Osteocyte (in vitro differentiated cells): ENCODE data around the gene NFE2. TPM values are rescaled to one million over a fixed set of nuclear protein-coding genes. Genes with fewer than 3 reads are reported as not detected.
"Not testable (repeated sequence)": the region's sequence is repeated elsewhere in the genome, so short reads cannot be mapped to it uniquely, and the experiment has no call there.

Experiments
- DNase-seq: peaks from one replicate; pipeline ENCODE4 v3.0.0; 2021; ENCODE audit warnings: mixed read lengths; ENCODE audit not compliant: unreplicated experiment; ENCODE audit errors: extremely low spot score
- H3K27ac Mint-ChIP-seq: one replicate; pipeline ENCODE4 v1.8.0; 2021; ENCODE audit warnings: mild to moderate bottlenecking, mixed read lengths; ENCODE audit not compliant: unreplicated experiment
- H3K27me3 Mint-ChIP-seq: one replicate; pipeline ENCODE4 v1.8.0; 2021; ENCODE audit warnings: mixed read lengths; ENCODE audit not compliant: unreplicated experiment
- H3K36me3 Mint-ChIP-seq: one replicate; pipeline ENCODE4 v1.8.0; 2021; ENCODE audit warnings: mixed read lengths; ENCODE audit not compliant: unreplicated experiment
- H3K4me1 Mint-ChIP-seq: one replicate; pipeline ENCODE4 v1.8.0; 2021; ENCODE audit warnings: mixed read lengths; ENCODE audit not compliant: unreplicated experiment
- H3K4me3 Mint-ChIP-seq: one replicate; pipeline ENCODE4 v1.8.0; 2021; ENCODE audit warnings: mild to moderate bottlenecking, moderate library complexity, mixed read lengths; ENCODE audit not compliant: unreplicated experiment
- H3K9me3 Mint-ChIP-seq: one replicate; pipeline ENCODE4 v1.8.0; 2021; ENCODE audit warnings: mixed read lengths; ENCODE audit not compliant: unreplicated experiment
- total RNA-seq: library from RNA; stranded (reverse); gene quantifications from 2 replicates; pipeline ENCODE4 v1.2.1, GENCODE V29; 2021
- TF ChIP-seq, protein P1 (sequence below): fragments of 200-600 bp; sonication (generic); IDR thresholded peaks from 2 replicates; pipeline ENCODE4 v1.5.0; 2021; ENCODE audit warnings: antibody characterized with exemption, mild to moderate bottlenecking, moderate library complexity

NFE2 gene
- total RNA-seq, 1 donor from 2014 or later: 0.30 TPM

DNA sequence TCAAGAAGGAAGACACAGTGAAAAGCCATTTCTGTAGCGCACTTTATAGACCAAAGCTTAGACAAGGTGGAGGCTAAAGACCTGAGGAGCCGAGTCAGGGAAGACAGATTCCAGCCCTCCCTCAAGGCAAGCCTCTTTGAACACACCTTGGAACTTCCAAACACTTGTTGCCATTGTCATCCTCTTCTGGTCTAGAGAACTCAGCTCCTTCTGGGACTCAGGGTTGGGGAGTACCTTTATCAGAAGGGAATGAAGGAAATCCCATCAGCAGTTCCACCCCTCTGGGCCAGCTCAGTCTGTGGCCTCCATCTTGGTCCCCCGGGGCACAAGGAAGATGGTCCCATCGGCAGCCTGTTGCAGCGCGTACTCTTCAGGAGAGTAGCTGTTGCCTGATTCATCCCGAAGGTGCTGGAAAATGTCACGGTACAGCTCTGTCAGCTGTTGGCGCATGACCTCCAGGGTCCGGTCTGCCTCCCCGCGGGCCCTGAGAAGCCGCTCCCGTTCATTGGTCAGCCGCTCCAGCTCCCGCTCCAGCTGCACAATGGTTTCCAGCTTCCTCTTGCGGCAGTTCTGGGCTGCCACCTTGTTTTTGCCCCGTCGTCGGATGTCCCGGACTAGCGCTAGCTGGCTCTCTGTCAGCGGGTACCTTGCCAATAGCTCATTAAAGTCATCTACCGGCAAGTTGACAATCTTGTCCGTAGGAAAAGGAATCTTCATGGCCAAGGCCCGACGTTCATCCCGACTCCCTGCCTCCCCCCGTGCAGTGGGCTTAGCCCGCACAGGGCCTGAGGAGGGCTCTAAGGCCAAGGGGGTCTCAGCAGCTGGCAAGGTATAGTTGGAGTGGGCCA is 8.5 kb downstream of the NFE2 start:
- TF ChIP-seq, protein P1, sequence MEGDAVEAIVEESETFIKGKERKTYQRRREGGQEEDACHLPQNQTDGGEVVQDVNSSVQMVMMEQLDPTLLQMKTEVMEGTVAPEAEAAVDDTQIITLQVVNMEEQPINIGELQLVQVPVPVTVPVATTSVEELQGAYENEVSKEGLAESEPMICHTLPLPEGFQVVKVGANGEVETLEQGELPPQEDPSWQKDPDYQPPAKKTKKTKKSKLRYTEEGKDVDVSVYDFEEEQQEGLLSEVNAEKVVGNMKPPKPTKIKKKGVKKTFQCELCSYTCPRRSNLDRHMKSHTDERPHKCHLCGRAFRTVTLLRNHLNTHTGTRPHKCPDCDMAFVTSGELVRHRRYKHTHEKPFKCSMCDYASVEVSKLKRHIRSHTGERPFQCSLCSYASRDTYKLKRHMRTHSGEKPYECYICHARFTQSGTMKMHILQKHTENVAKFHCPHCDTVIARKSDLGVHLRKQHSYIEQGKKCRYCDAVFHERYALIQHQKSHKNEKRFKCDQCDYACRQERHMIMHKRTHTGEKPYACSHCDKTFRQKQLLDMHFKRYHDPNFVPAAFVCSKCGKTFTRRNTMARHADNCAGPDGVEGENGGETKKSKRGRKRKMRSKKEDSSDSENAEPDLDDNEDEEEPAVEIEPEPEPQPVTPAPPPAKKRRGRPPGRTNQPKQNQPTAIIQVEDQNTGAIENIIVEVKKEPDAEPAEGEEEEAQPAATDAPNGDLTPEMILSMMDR: no peak
- H3K27me3 Mint-ChIP-seq: no peaks in the 10 kb centered on the region

DNA sequence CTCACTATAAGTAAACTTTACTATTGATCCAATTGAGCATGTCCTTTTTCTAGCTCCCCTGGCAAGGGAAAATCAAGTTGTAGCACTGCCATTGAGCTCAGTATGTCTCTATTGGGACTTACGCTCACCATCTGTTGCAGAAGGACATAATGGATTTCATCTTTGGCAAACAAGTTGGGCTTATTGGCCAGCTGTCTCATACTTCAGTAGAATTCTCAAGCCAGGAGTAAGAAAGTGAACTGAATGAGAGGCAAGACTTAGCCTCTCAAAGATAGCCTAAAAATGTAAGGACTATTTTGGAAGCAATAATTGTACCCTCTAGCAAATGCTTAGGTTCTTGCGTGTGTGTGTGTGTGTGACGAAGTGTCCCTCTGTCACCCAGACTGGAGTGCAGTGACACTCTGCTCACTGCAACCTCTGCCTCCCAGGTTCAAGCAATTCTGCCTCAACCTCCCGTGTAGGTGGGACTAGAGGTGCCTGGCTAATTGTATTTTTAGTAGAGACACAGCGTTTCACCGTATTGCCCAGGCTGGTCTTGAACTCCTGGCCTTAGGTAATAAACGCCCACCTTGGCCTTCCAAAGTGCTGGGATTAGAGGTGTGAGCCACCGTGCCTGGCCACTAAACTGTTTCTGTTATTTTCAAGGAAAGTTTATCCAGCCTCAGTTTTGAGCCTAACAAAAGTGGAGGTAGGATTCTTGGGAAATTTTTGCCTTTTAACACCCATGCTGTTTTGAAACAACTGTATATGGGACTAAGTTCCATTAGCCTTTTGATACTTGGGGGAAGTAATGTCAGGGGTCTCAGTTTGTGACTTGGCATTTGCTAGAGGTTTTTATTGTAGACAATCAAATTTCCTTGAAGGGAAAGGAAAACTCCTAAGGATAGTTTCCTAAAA is 13.3 kb downstream of the NFE2 start:
- peaks cover 36% of the 10 kb centered on the region for H3K4me1 Mint-ChIP-seq
- TF ChIP-seq, protein P1: no peak
- no peaks in the 10 kb centered on the region for H3K9me3 Mint-ChIP-seq
- H3K27me3 Mint-ChIP-seq: no peaks in the 10 kb centered on the region
- no peak for DNase-seq
- H3K4me3 Mint-ChIP-seq: no peak overlapping the region
- H3K27ac Mint-ChIP-seq: no peak overlapping the region
- H3K36me3 Mint-ChIP-seq: peaks cover 47% of the 10 kb centered on the region

More for the DNA sequence above, 8.5 kb downstream of the NFE2 start:
- Mint-ChIP-seq H3K4me3 (no peak overlapping the region), H3K4me1 (no peaks in the 10 kb centered on the region), H3K27ac (no peak overlapping the region), H3K36me3 (peaks cover 8% of the 10 kb centered on the region), H3K9me3 (no peaks in the 10 kb centered on the region)
- DNase-seq: no peak

DNA sequence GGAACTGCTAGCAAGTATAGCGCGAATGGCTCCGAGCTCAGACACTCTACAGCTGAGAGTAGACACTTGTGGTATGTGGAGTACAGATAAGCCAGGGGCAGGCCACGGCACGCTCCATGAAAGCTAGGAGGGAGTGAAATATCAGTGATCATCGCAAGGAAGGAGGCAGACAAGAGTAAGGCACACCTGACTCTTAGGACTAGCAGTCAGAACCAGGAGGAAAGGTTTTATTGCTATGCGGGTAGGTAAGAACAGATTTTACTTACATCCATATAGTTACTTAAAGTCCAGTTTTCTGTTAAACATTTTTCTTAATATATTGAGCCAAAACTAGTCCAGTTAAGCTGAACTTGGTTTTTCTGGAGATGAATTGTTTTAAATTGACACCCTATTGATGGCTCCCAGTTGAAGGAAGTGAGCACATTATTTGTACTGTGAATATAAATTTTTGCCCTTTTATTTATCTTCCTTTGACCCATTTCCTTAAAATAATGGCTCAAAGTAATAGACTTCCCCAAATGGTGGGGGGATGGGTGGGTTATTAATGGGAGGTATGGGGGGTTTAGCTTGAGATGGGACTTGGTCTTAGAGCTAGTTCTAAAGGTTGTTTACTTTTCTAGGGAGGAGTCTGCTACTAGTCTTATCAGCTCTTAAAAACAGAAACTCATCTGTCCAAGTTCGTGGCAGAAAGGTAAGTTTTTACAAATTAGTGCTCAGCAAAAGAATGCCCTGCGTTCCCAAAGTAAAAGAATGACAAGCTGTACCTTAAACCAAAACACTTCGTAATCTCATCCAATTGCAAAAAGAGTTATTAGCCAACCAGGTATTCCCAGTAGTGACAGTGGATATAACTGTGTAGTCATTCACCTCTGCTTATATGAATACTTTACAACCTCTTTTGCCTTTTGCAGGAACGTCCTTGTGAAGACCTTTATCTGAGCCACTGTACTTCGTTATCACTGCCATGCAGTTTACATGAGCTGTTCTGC is 14.5 kb downstream of the NFE2 start:
- H3K4me1 Mint-ChIP-seq: peaks cover 48% of the 10 kb centered on the region

DNA sequence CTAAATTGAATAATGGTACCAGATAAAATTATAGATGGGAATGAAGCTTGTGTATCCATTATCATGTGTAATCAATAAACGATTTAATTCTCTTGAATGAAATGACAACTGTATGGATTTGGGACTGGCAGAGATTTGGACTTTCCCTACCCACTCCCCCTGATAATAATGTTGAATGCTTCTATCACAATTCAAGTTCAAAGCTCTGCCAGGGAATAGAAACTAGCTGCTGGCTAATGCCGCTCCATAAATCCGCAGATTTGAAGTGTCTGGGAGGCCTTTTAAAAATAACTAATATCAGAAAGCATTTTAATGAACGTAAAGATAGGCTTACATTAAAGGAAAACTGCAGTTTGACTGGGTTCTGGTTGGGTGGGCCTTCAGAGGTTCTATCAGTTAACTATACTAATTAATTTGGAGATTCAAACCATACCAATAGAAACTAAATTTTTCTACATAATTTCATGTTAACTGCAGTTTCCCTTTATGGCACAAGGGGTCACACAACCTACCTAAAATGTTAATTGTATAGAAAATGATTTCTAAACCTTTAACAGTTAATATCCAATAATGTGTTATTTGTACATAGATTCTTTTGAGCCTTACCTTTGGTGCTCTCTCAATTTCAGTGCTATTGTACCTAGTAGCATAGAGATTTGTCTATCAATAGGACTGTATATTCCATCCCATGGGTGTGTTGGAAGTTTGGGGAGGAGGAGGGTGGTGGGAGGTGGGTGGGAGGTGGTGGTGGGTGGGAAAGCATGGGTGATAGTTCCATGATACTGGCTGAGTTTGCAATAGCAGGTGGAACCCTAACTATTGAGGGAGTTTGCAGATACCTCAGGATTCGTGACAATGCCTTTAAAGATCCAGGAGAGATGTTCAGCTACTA is 15.4 kb downstream of the NFE2 start:
- TF ChIP-seq, protein P1: peak; percentile 47
- Mint-ChIP-seq H3K27me3 (no peaks in the 10 kb centered on the region), H3K36me3 (peaks cover 60% of the 10 kb centered on the region), H3K4me1 (peaks cover 48% of the 10 kb centered on the region), H3K9me3 (no peaks in the 10 kb centered on the region), H3K27ac (peak overlapping the region; percentile 62), H3K4me3 (peak overlapping the region; percentile 22)
- DNase-seq: no peak

More for the DNA sequence above, 14.5 kb downstream of the NFE2 start:
- TF ChIP-seq, protein P1: no peak
- Mint-ChIP-seq H3K9me3 (no peaks in the 10 kb centered on the region), H3K27ac (peak overlapping the region; percentile 62), H3K4me3 (no peak overlapping the region), H3K36me3 (peaks cover 58% of the 10 kb centered on the region), H3K27me3 (no peaks in the 10 kb centered on the region)
- no peak for DNase-seq

DNA sequence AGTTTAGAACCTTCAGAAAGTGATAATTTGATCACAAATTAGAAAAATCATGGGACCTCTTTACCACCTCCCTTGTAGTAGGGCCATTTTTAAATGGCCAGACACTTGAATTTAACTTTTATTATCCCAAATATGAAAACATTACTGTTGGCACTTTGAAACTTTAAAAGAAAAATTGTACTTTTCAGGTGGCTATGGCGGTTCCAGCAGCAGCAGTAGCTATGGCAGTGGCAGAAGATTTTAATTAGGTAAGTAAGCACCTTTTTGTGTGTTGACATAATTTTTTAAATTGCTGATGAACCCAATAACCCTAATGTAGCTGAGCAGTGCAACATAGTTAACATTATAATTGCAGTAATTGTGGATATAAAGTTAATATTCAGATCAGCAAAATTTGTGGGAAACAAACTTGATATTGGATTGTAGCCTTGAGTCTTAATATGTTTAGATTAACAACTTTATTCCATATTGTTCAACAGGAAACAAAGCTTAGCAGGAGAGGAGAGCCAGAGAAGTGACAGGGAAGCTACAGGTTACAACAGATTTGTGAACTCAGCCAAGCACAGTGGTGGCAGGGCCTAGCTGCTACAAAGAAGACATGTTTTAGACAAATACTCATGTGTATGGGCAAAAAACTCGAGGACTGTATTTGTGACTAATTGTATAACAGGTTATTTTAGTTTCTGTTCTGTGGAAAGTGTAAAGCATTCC is 16.6 kb downstream of the NFE2 start:
- H3K9me3 Mint-ChIP-seq, H3K4me3 Mint-ChIP-seq, H3K27me3 Mint-ChIP-seq, DNase-seq: not testable (repeated sequence)
- H3K4me1 Mint-ChIP-seq: peaks cover 48% of the 10 kb centered on the region
- peak overlapping the region; percentile 56 for H3K27ac Mint-ChIP-seq
- H3K36me3 Mint-ChIP-seq: peaks cover 60% of the 10 kb centered on the region
